Tongue (tissue), 2 donors: ENCODE results near the gene GPHN. TPM values are rescaled to one million over a fixed set of nuclear protein-coding genes. Genes with fewer than 3 reads are reported as not detected.
A peak's percentile ranks its signal among the peaks of the same experiment; 100 is the strongest.
"Not testable (repeated sequence)": the region's sequence is repeated elsewhere in the genome, so short reads cannot be mapped to it uniquely, and the experiment has no call there.

Source experiments
- DNase-seq: peaks from one replicate; pipeline ENCODE4 v3.0.0-alpha.2; 2015
- total RNA-seq: library from RNA; depleted of rRNA; stranded (reverse); fragments of >200 nt; gene quantifications from one replicate; pipeline ENCODE4 v1.2.3, GENCODE V29; 2014

The GPHN gene
- total RNA-seq, 1 donor from 2014 or later: 26.7 TPM

GRCh38 chr14:66813636-66814035 is 305.7 kb downstream of the GPHN start:
- no peak for DNase-seq

- DNase-seq: no peak
Measured at GRCh38 chr14:66815687-66816086, 307.7 kb downstream of the GPHN start.

- no peak for DNase-seq
Measured at GRCh38 chr14:66824251-66824650, 316.3 kb downstream of the GPHN start.

GRCh38 chr14:66827182-66827581 is 319.2 kb downstream of the GPHN start:
- no peak for DNase-seq

GRCh38 chr14:66831173-66831572 is 323.2 kb downstream of the GPHN start:
- no peak for DNase-seq

GRCh38 chr14:66833816-66834215 is 325.9 kb downstream of the GPHN start:
- DNase-seq: no peak

- DNase-seq: not testable (repeated sequence)
Measured at GRCh38 chr14:66837436-66837835, 329.5 kb downstream of the GPHN start.

GRCh38 chr14:66842911-66843512 is 335.1 kb downstream of the GPHN start:
- DNase-seq: no peak

GRCh38 chr14:66850258-66850888 is 342.4 kb downstream of the GPHN start:
- DNase-seq: no peak

GRCh38 chr14:66853311-66853710 is 345.4 kb downstream of the GPHN start:
- no peak for DNase-seq

- DNase-seq: no peak
Measured at GRCh38 chr14:66857867-66858266, 349.9 kb downstream of the GPHN start.

GRCh38 chr14:66859063-66859671 is 351.2 kb downstream of the GPHN start:
- no peak for DNase-seq

GRCh38 chr14:66881596-66881995 is 373.6 kb downstream of the GPHN start:
- no peak for DNase-seq

GRCh38 chr14:66884149-66884548 is 376.2 kb downstream of the GPHN start:
- DNase-seq: no peak

GRCh38 chr14:66900719-66901118 is 392.8 kb downstream of the GPHN start:
- no peak for DNase-seq

GRCh38 chr14:66910311-66910840 is 402.4 kb downstream of the GPHN start:
- no peak for DNase-seq

- DNase-seq: no peak
Measured at GRCh38 chr14:66916421-66916820, 408.5 kb downstream of the GPHN start.

- no peak for DNase-seq
Measured at GRCh38 chr14:66918527-66918926, 410.6 kb downstream of the GPHN start.

- no peak for DNase-seq
Measured at GRCh38 chr14:66920196-66920595, 412.2 kb downstream of the GPHN start.

GRCh38 chr14:66923251-66923650 is 415.3 kb downstream of the GPHN start:
- DNase-seq: no peak

GRCh38 chr14:66939409-66939808 is 431.5 kb downstream of the GPHN start:
- no peak for DNase-seq

GRCh38 chr14:66944872-66945271 is 436.9 kb downstream of the GPHN start:
- DNase-seq: peak; percentile 3

GRCh38 chr14:66955159-66955558 is 447.2 kb downstream of the GPHN start:
- DNase-seq: no peak
